Osteoblast (primary cell): ENCODE data around the gene TMC3. TPM values are rescaled to one million over a fixed set of nuclear protein-coding genes. Genes with fewer than 3 reads are reported as not detected.

ENCODE experiments used
- DNase-seq: peaks from one replicate; pipeline ENCODE4 v3.0.0; 2011; ENCODE audit warnings: low spot score, mixed read lengths; ENCODE audit not compliant: insufficient read length; ENCODE audit errors: missing footprints
- H2AFZ ChIP-seq: 2 replicates; pipeline ENCODE4 v1.6.0; 2011; ENCODE audit warnings: mild to moderate bottlenecking, low read length
- H3K27ac ChIP-seq: 2 replicates; pipeline ENCODE4 v1.5.1; 2011; ENCODE audit warnings: mild to moderate bottlenecking, low read depth, low read length, moderate library complexity
- H3K27me3 ChIP-seq: 2 replicates; pipeline ENCODE4 v1.6.0; 2012; ENCODE audit warnings: mild to moderate bottlenecking, control low read depth, inconsistent platforms, low read length, moderate library complexity; ENCODE audit not compliant: insufficient read depth
- H3K36me3 ChIP-seq: 2 replicates; pipeline ENCODE4 v1.5.1; 2011; ENCODE audit warnings: mild to moderate bottlenecking, low read length, control low read depth, moderate library complexity; ENCODE audit not compliant: insufficient read depth
- H3K4me1 ChIP-seq: 2 replicates; pipeline ENCODE4 v1.5.1; 2011; ENCODE audit warnings: mild to moderate bottlenecking, low read length, control low read depth, moderate library complexity; ENCODE audit not compliant: insufficient read depth
- H3K4me2 ChIP-seq: 2 replicates; pipeline ENCODE4 v1.6.0; 2011; ENCODE audit warnings: mild to moderate bottlenecking, low read length; ENCODE audit not compliant: insufficient read depth
- H3K4me3 ChIP-seq: fragments of 200-600 bp; sonication (generic); 3 replicates; pipeline ENCODE4 v1.5.1; 2012; ENCODE audit warnings: mild to moderate bottlenecking, low read length, inconsistent platforms; ENCODE audit not compliant: insufficient read depth
- H3K79me2 ChIP-seq: 2 replicates; pipeline ENCODE4 v1.6.0; 2012; ENCODE audit warnings: mild to moderate bottlenecking, low read length, control low read depth, inconsistent platforms; ENCODE audit not compliant: insufficient read depth
- H3K9me3 ChIP-seq: 2 replicates; pipeline ENCODE4 v1.5.1; 2011; ENCODE audit warnings: low read depth, low read length, control low read depth
- H4K20me1 ChIP-seq: 2 replicates; pipeline ENCODE4 v1.6.0; 2012; ENCODE audit warnings: mild to moderate bottlenecking, low read length, control low read depth; ENCODE audit not compliant: insufficient read depth
- total RNA-seq: library from RNA; depleted of rRNA; stranded (reverse); fragments of >200 nt; gene quantifications from 2 replicates; pipeline ENCODE4 v1.2.3, GENCODE V29; 2012
- TF ChIP-seq, protein P1 (sequence below): IDR thresholded peaks from 2 replicates; pipeline ENCODE4 v1.5.1; 2011; ENCODE audit warnings: mild to moderate bottlenecking, low read depth, low read length, moderate library complexity; ENCODE audit errors: extremely low read depth

The TMC3 gene
- total RNA-seq, 1 donor, result not detected

DNA sequence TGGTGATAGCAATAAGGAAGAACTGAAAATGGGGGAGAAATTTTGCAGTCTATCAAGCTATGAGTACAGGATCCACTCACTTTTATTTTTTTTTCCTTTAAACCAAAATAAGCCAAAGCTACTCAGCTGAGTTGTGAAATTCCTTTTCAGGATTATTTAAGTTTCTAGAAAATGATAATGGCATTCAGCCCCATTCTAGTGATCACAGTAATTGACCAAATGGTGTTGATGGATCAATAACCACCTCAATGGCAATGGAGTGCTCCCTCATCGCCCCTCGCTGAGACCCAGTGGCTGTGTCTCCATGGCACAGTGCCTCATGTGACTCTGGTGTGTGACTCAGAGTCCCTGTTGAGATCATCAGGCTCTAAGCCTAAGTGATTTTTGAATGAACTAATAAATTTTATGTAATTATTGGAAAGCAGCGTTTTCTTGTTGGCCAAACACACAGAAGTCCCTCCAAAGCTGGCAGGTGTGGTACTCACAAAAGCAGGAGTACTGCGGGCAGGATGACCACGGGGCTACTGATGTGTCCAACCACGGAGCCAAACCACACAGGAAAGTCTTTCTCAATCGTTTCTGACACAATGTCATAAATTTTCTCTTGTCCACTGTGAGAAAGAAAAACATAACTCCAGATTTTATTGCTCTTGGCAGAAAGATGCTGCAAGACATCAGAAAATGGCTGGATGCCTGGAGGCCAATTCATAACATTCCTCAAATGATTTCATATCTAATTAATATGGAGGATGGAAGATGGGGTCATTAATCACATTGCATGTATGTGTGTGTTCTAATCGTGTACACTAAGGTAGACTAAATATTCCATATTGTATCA lies 35.6 kb downstream of the TMC3 start:
- Histone ChIP-seq H2AFZ (peak overlapping the region; percentile 7), H3K79me2 (no peaks in the 10 kb centered on the region), H3K36me3 (no peaks in the 10 kb centered on the region), H3K9me3 (no peaks in the 10 kb centered on the region), H4K20me1 (no peaks in the 10 kb centered on the region), H3K4me3 (peak overlapping the region; percentile 23), H3K27me3 (no peaks in the 10 kb centered on the region), H3K4me2 (peak overlapping the region; percentile 76), H3K27ac (peak overlapping the region; percentile 82), H3K4me1 (peaks cover 33% of the 10 kb centered on the region)
- peak; percentile 78 for DNase-seq
- TF ChIP-seq, protein P1, sequence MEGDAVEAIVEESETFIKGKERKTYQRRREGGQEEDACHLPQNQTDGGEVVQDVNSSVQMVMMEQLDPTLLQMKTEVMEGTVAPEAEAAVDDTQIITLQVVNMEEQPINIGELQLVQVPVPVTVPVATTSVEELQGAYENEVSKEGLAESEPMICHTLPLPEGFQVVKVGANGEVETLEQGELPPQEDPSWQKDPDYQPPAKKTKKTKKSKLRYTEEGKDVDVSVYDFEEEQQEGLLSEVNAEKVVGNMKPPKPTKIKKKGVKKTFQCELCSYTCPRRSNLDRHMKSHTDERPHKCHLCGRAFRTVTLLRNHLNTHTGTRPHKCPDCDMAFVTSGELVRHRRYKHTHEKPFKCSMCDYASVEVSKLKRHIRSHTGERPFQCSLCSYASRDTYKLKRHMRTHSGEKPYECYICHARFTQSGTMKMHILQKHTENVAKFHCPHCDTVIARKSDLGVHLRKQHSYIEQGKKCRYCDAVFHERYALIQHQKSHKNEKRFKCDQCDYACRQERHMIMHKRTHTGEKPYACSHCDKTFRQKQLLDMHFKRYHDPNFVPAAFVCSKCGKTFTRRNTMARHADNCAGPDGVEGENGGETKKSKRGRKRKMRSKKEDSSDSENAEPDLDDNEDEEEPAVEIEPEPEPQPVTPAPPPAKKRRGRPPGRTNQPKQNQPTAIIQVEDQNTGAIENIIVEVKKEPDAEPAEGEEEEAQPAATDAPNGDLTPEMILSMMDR, result no peak

- peak overlapping the region; percentile 76 for H3K4me2 ChIP-seq
These were observed 36.3 kb downstream of the TMC3 start for GRCh38 chr15:81337713-81338157.

DNA sequence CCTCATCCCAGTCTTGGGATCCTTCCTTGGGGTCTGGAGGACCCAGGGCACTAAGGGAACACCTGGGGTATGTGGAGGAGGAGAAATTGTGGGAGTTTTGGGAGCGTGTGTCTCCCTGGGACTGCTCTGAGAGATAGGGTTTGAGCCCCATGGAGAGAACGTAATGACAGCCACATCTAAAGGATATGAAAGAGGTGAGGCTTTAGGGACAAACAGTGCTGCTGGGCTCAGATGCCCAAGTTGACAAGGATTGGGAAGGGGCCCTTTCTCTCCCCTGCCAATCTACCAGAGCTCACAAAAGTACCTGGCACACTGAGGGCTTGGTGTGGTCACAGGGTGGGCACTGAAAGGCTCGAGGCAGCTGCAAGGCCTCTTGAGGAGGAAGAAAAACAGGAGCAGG lies 36.8 kb downstream of the TMC3 start:
- TF ChIP-seq, protein P1, result no peak
- no peaks in the 10 kb centered on the region for H3K79me2 ChIP-seq
- peak overlapping the region; percentile 35 for H3K27ac ChIP-seq
- peaks cover 33% of the 10 kb centered on the region for H3K4me1 ChIP-seq
- no peak for DNase-seq
- H3K4me2 ChIP-seq, result no peak overlapping the region
- H2AFZ ChIP-seq, result no peak overlapping the region
- no peaks in the 10 kb centered on the region for H3K36me3 ChIP-seq
- H3K9me3 ChIP-seq, result no peaks in the 10 kb centered on the region
- H3K27me3 ChIP-seq, result no peaks in the 10 kb centered on the region
- H3K4me3 ChIP-seq, result no peak overlapping the region
- H4K20me1 ChIP-seq, result no peaks in the 10 kb centered on the region

More at GRCh38 chr15:81337713-81338157, 36.3 kb downstream of the TMC3 start:
- H3K36me3 ChIP-seq, result no peaks in the 10 kb centered on the region
- no peaks in the 10 kb centered on the region for H3K27me3 ChIP-seq
- DNase-seq, result peak; percentile 84
- no peaks in the 10 kb centered on the region for H4K20me1 ChIP-seq
- TF ChIP-seq, protein P1, result no peak
- H3K4me3 ChIP-seq, result peak overlapping the region; percentile 23
- no peaks in the 10 kb centered on the region for H3K79me2 ChIP-seq
- no peaks in the 10 kb centered on the region for H3K9me3 ChIP-seq
- peak overlapping the region; percentile 82 for H3K27ac ChIP-seq
- H3K4me1 ChIP-seq, result peaks cover 33% of the 10 kb centered on the region
- H2AFZ ChIP-seq, result peak overlapping the region; percentile 7

DNA sequence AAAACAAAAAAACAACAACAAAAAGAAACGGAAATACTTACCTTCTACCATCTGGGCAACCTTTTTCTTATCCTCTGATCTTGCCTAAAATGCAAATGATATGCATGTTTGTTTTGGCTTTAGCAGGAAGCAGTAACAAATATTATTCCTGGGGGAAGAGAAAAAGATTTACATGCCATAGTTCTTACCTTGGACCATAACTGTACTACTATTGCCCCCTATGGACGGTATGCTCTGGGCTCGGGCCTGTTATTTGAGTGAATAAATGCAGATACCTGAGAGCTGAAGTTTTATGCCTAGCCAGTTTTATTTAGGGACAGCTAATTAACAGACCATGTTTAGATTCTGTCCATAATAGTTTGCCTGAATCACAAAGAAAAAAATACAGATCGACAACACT lies 37.4 kb downstream of the TMC3 start:
- no peaks in the 10 kb centered on the region for H3K36me3 ChIP-seq
- TF ChIP-seq, protein P1, result peak; percentile 42
- no peak overlapping the region for H3K27ac ChIP-seq
- H4K20me1 ChIP-seq, result no peaks in the 10 kb centered on the region
- H3K4me3 ChIP-seq, result no peak overlapping the region
- no peaks in the 10 kb centered on the region for H3K79me2 ChIP-seq
- DNase-seq, result no peak
- H3K4me1 ChIP-seq, result peaks cover 33% of the 10 kb centered on the region
- no peaks in the 10 kb centered on the region for H3K9me3 ChIP-seq
- H2AFZ ChIP-seq, result no peak overlapping the region
- H3K27me3 ChIP-seq, result no peaks in the 10 kb centered on the region
- H3K4me2 ChIP-seq, result no peak overlapping the region
